ENCODE measurements around the gene MGAT5.

Gene MGAT5

GRCh38 chr2:134282629-134283400 is 28.9 kb downstream of the MGAT5 start:
- no peaks in the 10 kb centered on the region for H3K36me3 ChIP-seq (ENCODE audit: control insufficient read depth in 2 of 2, insufficient read depth in 1 of 2, low read length in 2 of 2)
- TF ChIP-seq SP7 (tag by site-specific recombination; IDR thresholded peaks at IDR 0.05) (no peak), SP3 (tag by site-specific recombination; IDR thresholded peaks at IDR 0.05) (no peak), ZNF621 (tag by site-specific recombination; IDR thresholded peaks at IDR 0.05) (no peak), ZNF624 (tag by site-specific recombination; IDR thresholded peaks at IDR 0.05) (no peak), ZSCAN4 (tag by site-specific recombination; IDR thresholded peaks at IDR 0.05) (no peak)
- no peak overlapping the region for H3K4me3 ChIP-seq (ENCODE audit: low read depth, low read length)
- ChIA-PET CTCF (no interaction called here), POLR2A (no interaction called here)
- H3K4me1 ChIP-seq (ENCODE audit: control insufficient read depth, insufficient read depth, low read length), result no peaks in the 10 kb centered on the region
- no peak overlapping the region for H3K27ac ChIP-seq (ENCODE audit: extremely low read depth, low read depth, low read length)
- no peaks in the 10 kb centered on the region for H3K9me3 ChIP-seq (ENCODE audit: control insufficient read depth, insufficient read depth, low read depth, low read length)

- no peak for TF ChIP-seq ZNF37A (tag by site-specific recombination; IDR thresholded peaks at IDR 0.05)
- no peak for TF ChIP-seq ZNF658 (tag by site-specific recombination; IDR thresholded peaks at IDR 0.05)
- no peak for TF ChIP-seq ZNF133 (tag by site-specific recombination; IDR thresholded peaks at IDR 0.05)
- TF ChIP-seq GLIS1 (tag by site-specific recombination; IDR thresholded peaks at IDR 0.05), result no peak
- no peak for TF ChIP-seq ZNF704 (tag by site-specific recombination; IDR thresholded peaks at IDR 0.05)
- no peak for TF ChIP-seq HIC1 (tag by site-specific recombination; IDR thresholded peaks at IDR 0.05)
- TF ChIP-seq ZBTB7A (tag by site-specific recombination; IDR thresholded peaks at IDR 0.05; ENCODE audit: low read depth), result no peak
- no peak for TF ChIP-seq ZNF555 (tag by site-specific recombination; conservative IDR thresholded peaks at IDR 0.05)
- TF ChIP-seq ZNF677 (tag by site-specific recombination; IDR thresholded peaks at IDR 0.05), result no peak
- TF ChIP-seq ZNF660 (tag by site-specific recombination; IDR thresholded peaks at IDR 0.05), result no peak
- TF ChIP-seq ZBTB48 (tag by site-specific recombination; IDR thresholded peaks at IDR 0.05), result no peak
- TF ChIP-seq ZNF366 (tag by site-specific recombination; conservative IDR thresholded peaks at IDR 0.05), result no peak
- no peak for TF ChIP-seq ZNF24 (tag by site-specific recombination; IDR thresholded peaks at IDR 0.05)
- TF ChIP-seq ZNF433 (tag by site-specific recombination; IDR thresholded peaks at IDR 0.05; ENCODE audit: low read depth), result no peak
- CTCF ChIA-PET, result interaction anchor here (0.6 to 0.7 kb wide), 2 partner anchors 55 to 385 kb away, joined by 3 to 4 read pairs; no protein-coding TSS in a partner anchor
- POLR2A ChIA-PET, result no interaction called here
- Histone ChIP-seq H3K27ac (ENCODE audit: extremely low read depth, low read depth, low read length) (no peak overlapping the region), H3K36me3 (ENCODE audit: control insufficient read depth in 2 of 2, insufficient read depth in 1 of 2, low read length in 2 of 2) (no peaks in the 10 kb centered on the region), H3K4me3 (ENCODE audit: low read depth, low read length) (no peak overlapping the region), H3K9me3 (ENCODE audit: control insufficient read depth, insufficient read depth, low read depth, low read length) (no peaks in the 10 kb centered on the region), H3K4me1 (ENCODE audit: control insufficient read depth, insufficient read depth, low read length) (no peaks in the 10 kb centered on the region)
These were observed 29.8 kb downstream of the MGAT5 start for GRCh38 chr2:134283661-134284060.
